Epithelial cell of proximal tubule (primary cell): ENCODE measurements around the gene TOMM70. TPM values are rescaled to one million over a fixed set of nuclear protein-coding genes. Genes with fewer than 3 reads are reported as not detected.
"Not testable (repeated sequence)": the region's sequence is repeated elsewhere in the genome, so short reads cannot be mapped to it uniquely, and the experiment has no call there.

Experiments
- DNase-seq: peaks from one replicate; pipeline ENCODE4 v3.0.0-alpha.2; 2011; ENCODE audit warnings: low read depth
- H3K4me3 ChIP-seq: 2 replicates; pipeline ENCODE4 v1.5.1; 2011; ENCODE audit warnings: low read depth, mild to moderate bottlenecking, low read length
- total RNA-seq: library from RNA; depleted of rRNA; stranded (reverse); fragments of >200 nt; gene quantifications from 2 replicates; pipeline ENCODE4 v1.2.3, GENCODE V29; 2015
- TF ChIP-seq, protein P1 (sequence below): conservative IDR thresholded peaks from 2 replicates; pipeline ENCODE4 v1.5.1; 2012; ENCODE audit warnings: low read depth, mild to moderate bottlenecking, low read length

Gene TOMM70
- total RNA-seq, 1 donor from 2014 or later, result 27.5 TPM

- TF ChIP-seq, protein P1, sequence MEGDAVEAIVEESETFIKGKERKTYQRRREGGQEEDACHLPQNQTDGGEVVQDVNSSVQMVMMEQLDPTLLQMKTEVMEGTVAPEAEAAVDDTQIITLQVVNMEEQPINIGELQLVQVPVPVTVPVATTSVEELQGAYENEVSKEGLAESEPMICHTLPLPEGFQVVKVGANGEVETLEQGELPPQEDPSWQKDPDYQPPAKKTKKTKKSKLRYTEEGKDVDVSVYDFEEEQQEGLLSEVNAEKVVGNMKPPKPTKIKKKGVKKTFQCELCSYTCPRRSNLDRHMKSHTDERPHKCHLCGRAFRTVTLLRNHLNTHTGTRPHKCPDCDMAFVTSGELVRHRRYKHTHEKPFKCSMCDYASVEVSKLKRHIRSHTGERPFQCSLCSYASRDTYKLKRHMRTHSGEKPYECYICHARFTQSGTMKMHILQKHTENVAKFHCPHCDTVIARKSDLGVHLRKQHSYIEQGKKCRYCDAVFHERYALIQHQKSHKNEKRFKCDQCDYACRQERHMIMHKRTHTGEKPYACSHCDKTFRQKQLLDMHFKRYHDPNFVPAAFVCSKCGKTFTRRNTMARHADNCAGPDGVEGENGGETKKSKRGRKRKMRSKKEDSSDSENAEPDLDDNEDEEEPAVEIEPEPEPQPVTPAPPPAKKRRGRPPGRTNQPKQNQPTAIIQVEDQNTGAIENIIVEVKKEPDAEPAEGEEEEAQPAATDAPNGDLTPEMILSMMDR, result no peak
- no peak overlapping the region for H3K4me3 ChIP-seq
- no peak for DNase-seq
Measured at GRCh38 chr3:100330651-100331050, 70.2 kb downstream of the TOMM70 start.

DNA sequence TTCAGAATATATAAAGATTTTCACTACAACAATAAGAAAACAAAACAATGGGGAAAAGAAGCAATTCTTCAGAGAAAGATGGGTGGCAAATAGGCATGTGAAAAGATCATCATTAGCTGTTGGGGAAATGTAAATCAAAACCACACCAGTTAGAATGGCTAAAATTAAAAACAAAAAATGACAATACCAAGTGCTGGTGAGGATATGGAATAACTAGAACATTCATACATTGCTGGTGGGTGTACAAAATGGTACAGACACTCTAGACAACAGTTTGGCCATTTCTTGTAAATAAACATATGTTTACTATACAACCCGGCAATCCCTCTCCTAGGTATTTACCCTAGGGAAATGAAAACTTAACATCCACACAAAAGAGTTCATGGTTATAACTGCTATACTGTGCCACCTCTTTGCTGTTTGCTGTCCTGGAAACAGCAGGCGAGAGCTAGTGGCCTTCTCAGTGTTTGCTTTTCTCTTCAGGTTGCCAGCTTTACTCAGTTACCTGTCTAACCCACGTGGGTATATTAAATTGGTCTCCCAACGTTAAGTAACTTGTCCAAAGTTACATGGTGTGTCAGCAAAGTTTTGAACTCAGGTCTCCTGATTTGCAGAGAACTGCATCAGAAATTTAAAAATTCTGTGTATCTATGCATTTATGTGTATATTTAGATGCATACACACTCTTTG, 70.9 kb downstream of the TOMM70 start:
- H3K4me3 ChIP-seq, result no peak overlapping the region
- DNase-seq, result no peak
- TF ChIP-seq, protein P1, result no peak

GRCh38 chr3:100327377-100327776, 73.5 kb downstream of the TOMM70 start:
- not testable (repeated sequence) for DNase-seq, H3K4me3 ChIP-seq

DNA sequence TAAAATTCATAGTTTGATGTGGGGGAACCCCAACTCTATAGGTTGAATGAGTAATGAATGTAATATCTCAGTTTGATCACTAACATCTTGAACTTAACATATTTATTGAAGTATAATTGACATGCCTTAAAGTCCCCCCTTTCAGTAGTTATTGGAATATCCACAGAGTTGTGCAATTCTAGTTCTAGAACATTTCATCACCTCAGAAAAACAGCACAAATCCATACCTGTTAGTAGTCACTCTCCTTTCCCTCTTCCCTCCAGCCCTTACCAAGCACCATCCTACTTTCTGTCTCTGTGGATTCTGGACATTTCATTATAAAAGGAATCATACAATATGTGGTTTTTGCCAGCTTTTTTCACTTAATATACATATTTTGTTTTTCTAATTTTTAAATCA, 75.1 kb downstream of the TOMM70 start:
- TF ChIP-seq, protein P1, result no peak
- no peak overlapping the region for H3K4me3 ChIP-seq
- no peak for DNase-seq

DNA sequence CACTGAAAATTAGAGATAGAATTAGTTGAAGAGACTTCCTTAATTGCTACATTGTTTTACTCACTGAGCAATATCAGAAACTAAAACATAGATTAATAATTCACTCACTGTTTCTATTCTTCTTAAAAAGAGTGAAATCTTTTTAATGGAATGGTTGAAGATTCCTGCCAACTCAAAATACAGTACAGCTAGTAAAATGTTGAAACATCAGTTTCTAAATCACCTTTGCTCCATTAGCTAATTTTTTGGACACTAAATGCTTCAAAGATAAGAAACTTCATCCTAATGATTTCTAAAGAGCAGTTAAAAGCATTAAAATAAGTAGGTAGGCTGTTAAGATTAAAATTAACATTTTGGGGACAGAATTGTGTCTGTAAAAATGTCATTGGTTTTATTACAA, 76.8 kb downstream of the TOMM70 start:
- TF ChIP-seq, protein P1, result no peak
- DNase-seq, result no peak

GRCh38 chr3:100319951-100320350, 80.9 kb downstream of the TOMM70 start:
- TF ChIP-seq, protein P1, result no peak
- DNase-seq, result no peak
- H3K4me3 ChIP-seq, result no peak overlapping the region

More for the DNA sequence above, 76.8 kb downstream of the TOMM70 start:
- no peak overlapping the region for H3K4me3 ChIP-seq

DNA sequence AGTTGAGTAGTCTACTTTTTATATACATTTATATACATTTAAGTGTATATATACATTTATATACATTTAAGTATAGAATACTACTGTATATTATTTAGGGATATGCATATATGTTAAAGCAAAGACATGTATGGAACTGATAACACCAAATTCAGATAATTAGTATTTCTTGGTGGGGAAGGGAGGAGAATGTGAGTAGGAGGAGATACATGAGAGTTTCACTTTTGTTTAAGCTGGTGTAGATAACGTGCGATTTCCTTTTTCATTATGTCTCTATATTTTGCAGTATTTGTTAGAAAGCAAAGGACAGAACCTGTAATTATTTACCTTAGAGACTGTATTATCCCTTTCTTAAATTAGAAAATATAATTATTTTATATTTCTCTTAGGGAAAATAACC, 83.0 kb downstream of the TOMM70 start:
- TF ChIP-seq, protein P1, result no peak
- no peak overlapping the region for H3K4me3 ChIP-seq
- no peak for DNase-seq
